Urinary bladder (tissue), 4 donors: ENCODE data around the gene ZFP36L2. TPM values are rescaled to one million over a fixed set of nuclear protein-coding genes. Genes with fewer than 3 reads are reported as not detected.

Source experiments
- DNase-seq: peaks from one replicate; pipeline ENCODE4 v3.0.0-alpha.2; 2015; ENCODE audit errors: extremely low spot score
- H3K27ac ChIP-seq: one replicate; pipeline ENCODE4 v1.5.1; 2013; ENCODE audit warnings: low read depth, mild to moderate bottlenecking, moderate library complexity
- H3K36me3 ChIP-seq: one replicate; pipeline ENCODE4 v1.6.1; 2013; ENCODE audit warnings: mild to moderate bottlenecking, moderate library complexity; ENCODE audit not compliant: insufficient read depth
- H3K4me1 ChIP-seq: one replicate; pipeline ENCODE4 v1.6.1; 2013; ENCODE audit warnings: mild to moderate bottlenecking, moderate library complexity; ENCODE audit not compliant: insufficient read depth
- H3K4me3 ChIP-seq: one replicate; pipeline ENCODE4 v1.5.1; 2013; ENCODE audit warnings: low read depth, low read length
- WGBS: extraction: QIAGEN DNeasy Blood & Tissue Kit; methylation state at CpG from one replicate; pipeline ENCODE4 v1.1.7; 2013; 5-methylcytosine and 5-hydroxymethylcytosine counted together
- polyA plus RNA-seq: library from polyadenylated mRNA; stranded (reverse); fragments of 200-250 nt; gene quantifications from one replicate; pipeline ENCODE4 v1.2.3, GENCODE V29; 2013
- total RNA-seq: library from RNA; depleted of rRNA; stranded (reverse); fragments of >200 nt; gene quantifications from one replicate; pipeline ENCODE4 v1.2.3, GENCODE V29; 2014
- donor health status: healthy with polysubstance abuse.
- donor health status: healthy.

ZFP36L2 gene
- total and polyA plus RNA-seq, 2 donors: 54.8 to 145 TPM

DNA sequence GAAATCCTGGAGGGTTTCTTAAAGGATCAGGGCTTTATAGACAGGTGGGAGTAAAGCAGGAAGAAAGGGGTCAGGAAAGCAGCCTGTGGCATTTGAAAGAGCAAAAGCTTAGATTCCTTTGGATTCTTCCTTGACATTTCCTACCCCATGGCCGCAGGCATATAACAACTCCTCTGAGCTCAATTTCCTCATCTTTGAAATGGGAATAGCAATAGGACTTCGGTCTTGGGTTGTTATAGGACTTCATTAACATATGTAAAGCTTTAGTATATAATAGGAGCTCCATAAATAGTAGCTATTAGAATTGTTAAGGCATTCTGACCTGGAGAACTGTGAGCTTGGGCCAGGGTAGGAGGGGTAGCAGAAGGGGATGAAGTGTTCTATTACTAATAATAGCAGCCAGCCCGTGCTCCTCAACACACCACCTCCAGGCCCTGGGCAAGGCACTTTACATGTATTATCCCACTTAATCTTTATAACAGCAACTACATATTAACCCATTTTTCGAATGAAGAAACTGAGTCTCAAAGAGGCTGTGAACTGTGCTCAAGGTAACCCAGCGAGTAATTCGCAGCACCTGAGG is 10.6 kb downstream of the ZFP36L2 start:
- Histone ChIP-seq H3K4me1 (no peaks in the 10 kb centered on the region), H3K27ac (no peak overlapping the region), H3K4me3 (no peak overlapping the region), H3K36me3 (no peaks in the 10 kb centered on the region)
- WGBS: 78% methylated on average over 6 of the region's 6 CpGs
- no peak for DNase-seq

DNA sequence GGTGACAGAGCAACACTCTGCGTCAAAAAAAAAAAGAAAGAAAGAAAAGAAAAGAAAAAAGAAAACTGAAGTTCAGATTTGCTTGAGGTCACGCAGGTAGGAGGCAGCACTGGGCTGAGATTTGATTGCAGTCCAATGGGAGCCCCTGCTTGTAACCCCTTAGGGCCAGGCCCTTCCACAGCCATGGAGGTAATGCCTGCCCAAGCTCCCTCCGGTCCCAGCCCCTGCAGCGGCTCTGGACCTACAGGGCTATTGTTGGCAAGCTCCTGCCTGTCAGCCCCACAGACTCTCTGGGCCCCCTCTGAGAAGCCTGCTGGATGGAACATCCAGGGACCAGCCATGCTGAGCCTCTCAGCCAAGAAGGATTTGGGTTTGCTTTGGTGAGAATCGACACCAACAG is 12.2 kb downstream of the ZFP36L2 start:
- Histone ChIP-seq H3K4me1 (no peaks in the 10 kb centered on the region), H3K4me3 (no peak overlapping the region), H3K27ac (no peak overlapping the region), H3K36me3 (no peaks in the 10 kb centered on the region)
- no peak for DNase-seq
- WGBS: 86% methylated on average over 5 of the region's 5 CpGs

DNA sequence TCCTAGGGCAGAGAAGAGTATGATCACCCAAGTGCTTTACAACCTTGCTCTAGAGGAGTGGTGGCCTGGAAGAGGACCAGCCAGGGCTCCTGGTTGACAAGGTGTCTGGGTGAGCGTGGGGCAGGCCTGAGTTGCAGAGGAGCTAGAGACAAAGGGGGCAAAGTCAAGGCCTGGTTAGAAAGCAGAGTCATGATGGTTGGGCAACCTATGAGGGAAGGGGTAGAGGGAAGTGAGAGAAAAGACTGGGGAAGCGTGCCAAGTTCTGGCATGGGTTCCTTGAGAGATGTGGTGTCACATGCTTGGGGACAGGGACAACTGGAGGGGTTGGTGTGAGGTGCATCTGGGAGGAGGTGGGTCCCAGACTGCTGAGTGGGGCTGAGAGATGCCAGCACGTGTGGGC is 13.5 kb downstream of the ZFP36L2 start:
- H3K36me3 ChIP-seq: no peaks in the 10 kb centered on the region
- H3K27ac ChIP-seq: no peak overlapping the region
- no peak overlapping the region for H3K4me3 ChIP-seq
- no peak for DNase-seq
- WGBS: 84% methylated on average over 3 of the region's 3 CpGs
- no peaks in the 10 kb centered on the region for H3K4me1 ChIP-seq

DNA sequence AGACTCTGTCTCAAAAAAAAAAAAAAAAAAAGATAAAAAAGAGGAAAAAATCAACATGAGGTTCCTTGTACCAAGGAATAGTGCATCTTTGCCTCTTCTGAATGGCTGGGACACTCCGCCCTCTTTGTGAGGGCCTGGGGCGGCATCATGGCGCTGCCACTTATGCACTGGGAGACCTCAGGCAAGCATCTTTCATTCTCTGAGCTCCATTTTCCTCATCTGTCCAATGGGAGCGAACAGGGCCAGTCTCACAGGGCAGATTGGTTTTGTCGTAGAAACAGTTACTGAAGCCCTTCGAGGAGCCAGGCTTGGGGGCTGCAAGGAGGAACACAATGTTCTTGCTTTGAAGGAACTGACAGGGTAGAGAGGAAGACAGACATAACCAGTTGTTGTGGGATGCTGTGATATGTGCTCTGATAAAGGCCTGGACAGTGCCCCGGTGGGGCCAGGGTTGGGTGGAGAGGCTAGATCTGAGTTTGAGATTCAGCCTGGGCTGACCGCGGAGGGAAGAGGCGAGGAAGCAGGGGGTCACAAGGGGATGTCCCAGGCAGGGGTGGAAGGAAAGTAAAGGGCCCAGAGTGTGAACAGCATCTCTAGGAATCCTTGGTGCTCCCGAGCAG is 14.1 kb downstream of the ZFP36L2 start:
- Histone ChIP-seq H3K36me3 (no peaks in the 10 kb centered on the region), H3K27ac (no peak overlapping the region), H3K4me1 (no peaks in the 10 kb centered on the region), H3K4me3 (no peak overlapping the region)
- WGBS: 89% methylated on average over 11 of the region's 11 CpGs
- no peak for DNase-seq

DNA sequence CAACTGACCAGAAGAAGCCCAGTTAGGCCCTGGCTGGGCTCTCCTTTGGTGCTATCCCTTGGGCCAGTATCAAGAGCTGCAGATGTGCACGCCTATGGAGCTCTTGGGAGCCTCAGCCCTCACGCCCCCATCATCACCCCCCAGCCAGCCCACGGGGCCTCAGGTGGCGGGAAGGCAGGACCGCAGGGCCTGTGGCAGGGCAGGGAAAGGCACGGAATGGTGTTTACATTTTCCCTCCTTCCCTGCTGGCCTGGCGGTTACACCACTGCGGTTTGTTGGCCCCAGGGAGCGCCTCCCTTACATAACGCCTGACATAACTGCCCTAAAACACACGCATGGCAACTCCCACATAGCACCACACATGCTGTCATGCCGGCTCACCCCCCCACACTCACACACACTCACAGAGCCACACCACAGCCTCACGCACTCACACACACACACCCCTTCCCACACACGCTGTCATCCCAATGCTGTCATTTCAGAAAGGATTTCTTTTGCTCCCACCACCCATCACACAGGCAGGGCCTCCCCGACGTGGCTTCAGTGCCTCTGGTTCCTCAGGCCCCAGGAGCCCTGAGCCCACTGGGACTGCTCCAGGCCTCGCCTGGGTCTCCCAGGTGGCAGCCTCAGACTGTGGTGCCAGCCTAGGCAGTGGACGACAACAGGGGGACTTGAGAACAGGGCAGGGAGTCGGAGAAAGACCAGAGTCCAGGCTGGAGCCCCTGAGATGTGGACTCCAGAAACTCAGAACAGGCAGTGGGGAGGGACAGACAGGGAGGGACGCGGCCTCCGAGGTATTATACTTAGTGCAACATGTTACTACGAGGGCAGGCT is 15.7 kb downstream of the ZFP36L2 start:
- Histone ChIP-seq H3K36me3 (no peaks in the 10 kb centered on the region), H3K4me3 (no peak overlapping the region), H3K4me1 (no peaks in the 10 kb centered on the region), H3K27ac (peak overlapping the region; percentile 25)
- 51% methylated on average over 23 of the region's 23 CpGs for WGBS
- no peak for DNase-seq

DNA sequence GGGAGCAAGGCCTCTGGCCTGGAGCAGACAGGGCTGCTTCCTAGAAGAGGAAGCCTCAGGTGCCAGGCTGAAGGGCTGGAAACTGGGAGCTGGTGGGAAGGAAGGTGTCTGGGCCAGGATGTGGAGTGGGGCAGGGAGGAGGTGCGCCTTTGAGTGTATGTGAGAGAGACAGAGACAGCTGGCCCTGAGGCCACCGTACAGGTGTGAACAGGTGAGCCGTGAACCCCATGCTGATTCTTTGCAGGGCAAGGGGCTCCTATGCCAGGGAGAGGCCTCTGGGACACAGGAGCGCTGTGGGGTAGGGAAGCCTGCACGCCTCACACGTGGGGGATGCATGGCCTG is 16.3 kb downstream of the ZFP36L2 start:
- Histone ChIP-seq H3K27ac (peak overlapping the region; percentile 25), H3K36me3 (no peaks in the 10 kb centered on the region), H3K4me1 (no peaks in the 10 kb centered on the region), H3K4me3 (no peak overlapping the region)
- no peak for DNase-seq
- WGBS: 83% methylated on average over 6 of the region's 6 CpGs

DNA sequence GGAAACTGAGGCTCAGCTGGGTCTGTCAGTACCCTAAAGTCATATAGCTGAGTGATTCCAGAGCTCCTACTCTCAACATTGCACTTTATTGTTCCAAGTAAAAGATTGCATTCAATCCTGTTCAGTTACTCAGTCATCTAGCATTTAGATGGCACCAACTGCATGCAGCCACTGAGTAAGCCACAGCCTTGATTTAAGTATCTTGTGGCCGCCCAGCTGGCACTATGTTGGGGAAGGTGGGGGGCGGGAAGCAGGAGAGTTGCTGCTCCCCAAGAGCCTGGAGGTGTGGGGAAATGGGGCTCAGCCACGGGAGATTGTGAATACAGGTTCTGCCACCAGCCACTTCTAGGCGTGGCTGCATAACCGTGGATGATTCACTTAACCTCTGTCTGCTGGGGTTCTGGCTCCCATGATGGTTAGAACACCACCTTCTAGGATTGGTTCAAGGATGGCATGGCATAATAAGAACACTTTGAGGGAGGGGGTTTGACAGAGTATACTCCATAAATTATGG is 17.1 kb downstream of the ZFP36L2 start:
- no peak overlapping the region for H3K4me3 ChIP-seq
- DNase-seq: no peak
- WGBS: 91% methylated on average over 5 of the region's 5 CpGs
- no peaks in the 10 kb centered on the region for H3K36me3 ChIP-seq
- H3K4me1 ChIP-seq: no peaks in the 10 kb centered on the region
- H3K27ac ChIP-seq: no peak overlapping the region

DNA sequence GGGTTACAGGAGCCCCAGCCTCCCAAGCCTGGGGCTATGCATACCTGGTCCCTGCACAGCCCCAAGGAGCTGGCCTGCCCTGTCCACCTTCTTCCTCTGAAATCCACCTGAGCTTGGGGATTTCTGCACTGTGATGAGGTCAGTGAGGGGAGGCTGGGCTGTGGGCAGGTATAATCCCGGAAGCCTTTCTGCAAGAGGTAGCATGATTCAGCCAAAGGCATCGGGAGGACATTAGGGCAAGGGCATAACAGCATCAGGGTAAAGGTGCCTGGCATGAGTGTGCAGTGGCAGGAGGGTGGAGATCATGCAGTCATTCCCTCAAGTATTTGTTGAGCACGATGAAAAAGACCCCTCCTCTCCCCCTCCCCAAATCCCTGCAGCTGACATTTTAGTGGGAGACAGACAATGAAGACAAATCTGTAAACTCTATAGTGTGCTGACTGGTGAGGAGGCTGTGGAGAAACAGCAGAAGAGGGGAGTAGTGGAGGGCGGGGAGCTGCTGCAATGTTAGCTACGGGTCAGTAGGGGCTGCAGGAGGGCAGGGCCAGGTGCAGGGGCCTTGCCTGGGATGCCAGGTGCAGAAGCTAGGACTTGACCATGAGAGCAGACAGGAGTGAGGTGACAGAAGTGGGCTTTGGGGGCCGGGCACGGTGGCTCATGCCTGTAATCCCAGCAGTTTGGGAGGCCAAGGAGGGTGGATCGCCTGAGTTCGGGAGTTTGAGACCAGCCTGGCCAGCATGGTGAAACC is 18.7 kb downstream of the ZFP36L2 start:
- H3K27ac ChIP-seq: no peak overlapping the region
- no peak for DNase-seq
- no peaks in the 10 kb centered on the region for H3K4me1 ChIP-seq
- 78% methylated on average over 9 of the region's 9 CpGs for WGBS
- no peaks in the 10 kb centered on the region for H3K36me3 ChIP-seq
- no peak overlapping the region for H3K4me3 ChIP-seq

DNA sequence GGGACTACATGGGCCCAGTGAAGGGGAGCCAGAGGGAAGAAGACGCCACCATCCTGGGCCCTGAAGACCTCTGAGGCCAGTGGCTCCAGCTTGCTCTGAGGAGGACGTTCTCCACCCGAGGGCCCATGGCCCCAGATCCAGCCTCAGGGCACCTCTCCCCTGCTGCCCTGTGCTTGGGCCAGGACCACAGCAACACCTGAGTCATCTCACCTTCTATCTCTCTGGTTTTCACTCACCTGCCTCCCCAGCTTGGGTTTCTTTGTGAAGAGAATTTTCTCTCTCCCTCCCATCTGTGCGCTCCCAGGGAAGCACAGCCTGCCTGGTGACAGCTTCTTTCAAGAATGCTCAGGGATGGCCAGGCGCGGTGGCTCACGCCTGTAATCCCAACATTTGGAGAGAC is 19.8 kb downstream of the ZFP36L2 start:
- Histone ChIP-seq H3K27ac (no peak overlapping the region), H3K4me3 (no peak overlapping the region), H3K36me3 (no peaks in the 10 kb centered on the region), H3K4me1 (no peaks in the 10 kb centered on the region)
- 97% methylated on average over 7 of the region's 7 CpGs for WGBS
- no peak for DNase-seq

DNA sequence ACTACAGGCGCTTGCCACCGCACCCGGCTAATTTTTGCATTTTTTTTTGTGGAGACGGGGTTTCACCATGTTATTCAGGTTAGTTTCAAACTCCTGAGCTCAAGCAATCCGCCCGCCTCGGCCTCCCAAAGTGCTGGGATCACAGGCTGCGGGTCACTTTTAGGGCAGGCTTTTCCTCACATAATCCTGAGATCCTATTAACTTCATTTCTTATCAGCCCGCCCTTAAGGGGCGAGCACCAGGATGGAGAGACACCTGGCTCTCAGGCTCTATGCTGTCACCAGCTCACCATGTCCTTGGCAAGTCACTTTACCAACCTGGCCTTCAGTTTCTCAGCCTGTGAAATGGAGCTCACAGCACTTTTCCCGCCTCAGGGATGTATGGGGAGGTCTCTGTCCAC is 23.0 kb downstream of the ZFP36L2 start:
- no peak overlapping the region for H3K27ac ChIP-seq
- H3K4me1 ChIP-seq: no peaks in the 10 kb centered on the region
- DNase-seq: no peak
- H3K4me3 ChIP-seq: no peak overlapping the region
- WGBS: 91% methylated on average over 11 of the region's 11 CpGs
- no peaks in the 10 kb centered on the region for H3K36me3 ChIP-seq

DNA sequence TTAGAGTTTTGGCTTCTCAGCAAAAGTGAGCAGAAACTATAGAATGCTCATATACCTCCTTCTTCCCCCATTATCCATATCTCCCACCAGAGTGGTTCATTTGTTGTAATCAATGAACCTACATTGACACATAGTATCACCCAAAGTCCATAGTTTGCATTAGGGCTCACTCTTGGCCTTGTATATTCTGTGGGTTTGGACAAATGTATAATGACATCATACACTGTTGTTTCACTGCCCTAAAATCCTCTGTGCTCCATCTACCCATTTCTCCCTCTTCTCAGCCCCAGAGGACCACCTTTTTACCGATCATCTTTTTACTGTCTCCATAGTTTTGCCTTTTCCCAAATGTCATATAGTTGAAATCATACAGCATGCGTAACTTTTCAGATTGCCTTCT is 24.1 kb downstream of the ZFP36L2 start:
- H3K36me3 ChIP-seq: no peaks in the 10 kb centered on the region
- no peak overlapping the region for H3K4me3 ChIP-seq
- no peaks in the 10 kb centered on the region for H3K4me1 ChIP-seq
- 45% methylated on average over 2 of the region's 2 CpGs for WGBS
- DNase-seq: no peak
- no peak overlapping the region for H3K27ac ChIP-seq

DNA sequence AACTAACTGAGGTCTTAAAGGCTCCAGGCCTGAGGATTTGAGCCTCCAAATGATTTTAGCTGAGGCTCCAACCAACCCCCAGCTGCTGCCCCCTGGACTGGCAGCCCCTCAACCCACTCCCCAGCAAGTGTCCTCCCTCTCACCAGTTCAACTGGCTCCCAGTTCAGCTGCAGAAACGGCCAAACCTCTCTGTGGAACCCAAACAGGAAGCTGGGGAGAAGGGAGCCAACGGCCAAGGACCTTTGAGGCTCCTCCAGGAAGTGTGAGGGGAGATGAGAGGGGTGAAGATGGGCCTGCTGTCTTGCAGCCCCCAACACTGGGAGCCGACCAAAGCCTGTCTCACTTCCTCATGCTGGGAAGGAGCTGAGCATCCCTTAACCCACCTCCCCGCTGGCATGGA is 24.9 kb downstream of the ZFP36L2 start:
- Histone ChIP-seq H3K4me1 (no peaks in the 10 kb centered on the region), H3K27ac (no peak overlapping the region)
- 66% methylated on average over 4 of the region's 4 CpGs for WGBS

DNA sequence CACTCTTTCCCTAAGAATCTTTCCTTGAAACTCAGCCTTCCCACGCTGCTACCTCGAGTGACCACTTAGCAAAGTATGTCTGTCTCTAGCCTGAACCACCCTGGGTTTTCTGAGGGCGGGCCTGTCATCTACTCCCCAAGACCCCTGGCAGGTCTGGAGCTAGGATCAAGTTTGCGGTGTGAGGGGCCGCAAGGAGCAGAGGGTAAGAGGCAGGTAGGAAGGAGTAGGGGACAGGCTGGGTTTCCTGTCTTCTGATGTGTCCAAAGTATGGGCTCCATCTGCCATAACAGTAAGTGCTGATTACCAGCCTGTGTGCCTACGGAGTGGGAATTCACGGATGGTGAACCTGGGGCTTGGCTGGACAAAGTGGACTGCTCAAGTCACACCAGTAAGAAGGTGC is 25.4 kb downstream of the ZFP36L2 start:
- H3K27ac ChIP-seq: no peak overlapping the region
- WGBS: 97% methylated on average over 7 of the region's 7 CpGs
- no peak for DNase-seq
- no peaks in the 10 kb centered on the region for H3K4me1 ChIP-seq
- H3K4me3 ChIP-seq: no peak overlapping the region
- no peaks in the 10 kb centered on the region for H3K36me3 ChIP-seq

More for the DNA sequence above, 24.9 kb downstream of the ZFP36L2 start:
- Histone ChIP-seq H3K4me3 (no peak overlapping the region), H3K36me3 (no peaks in the 10 kb centered on the region)
- DNase-seq: no peak
